ENCODE measurements around the gene UBR4. TPM values are rescaled to one million over a fixed set of nuclear protein-coding genes. Genes with fewer than 3 reads are reported as not detected.
"Not testable (repeated sequence)": the region's sequence is repeated elsewhere in the genome, so short reads cannot be mapped to it uniquely, and the experiment has no call there.

UBR4 gene
- total RNA-seq (2014; rRNA removed; shearing (Covaris generic)): 52.4 and 66.5 TPM in 2 replicates

GRCh38 chr1:19209990-19210771 lies at the start of gene UBR4:
Gene UBR4 (minus strand): TSS chr1:19210266. CDS start chr1:19210248, 18 bp downstream.
- peak; percentile 74 for DNase-seq (ENCODE audit: low spot score)

GRCh38 chr1:19258353-19258752 lies 48.3 kb upstream of the UBR4 start:
- DNase-seq (ENCODE audit: low spot score): no peak

- DNase-seq (ENCODE audit: low spot score): peak; percentile 1
These were observed 47.3 kb upstream of the UBR4 start for GRCh38 chr1:19257178-19257914.

GRCh38 chr1:19256301-19256700 lies 46.2 kb upstream of the UBR4 start:
- DNase-seq (ENCODE audit: low spot score): not testable (repeated sequence)

- DNase-seq (ENCODE audit: low spot score): no peak
These were observed 45.2 kb upstream of the UBR4 start for GRCh38 chr1:19255288-19255687.

DNA sequence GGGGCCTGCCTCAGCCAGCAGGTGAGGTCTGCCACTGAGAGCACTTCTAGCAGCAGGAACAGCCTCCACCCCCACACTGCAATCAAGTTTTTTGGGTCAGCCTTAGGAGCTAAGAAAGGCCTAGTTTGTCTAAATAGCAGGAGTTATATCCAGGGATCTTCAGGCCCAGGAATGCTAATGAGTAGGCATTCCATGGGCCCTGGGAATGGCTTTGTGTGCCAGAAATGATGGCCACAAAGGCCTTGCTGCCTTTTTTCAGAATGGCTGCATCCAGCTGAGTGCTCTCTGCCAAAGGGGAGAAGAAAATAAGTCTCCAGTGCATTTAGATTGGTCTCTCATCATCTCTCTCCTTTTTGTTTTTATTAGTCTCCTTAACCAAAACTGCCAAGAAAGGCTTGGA lies 44.4 kb upstream of the UBR4 start:
- DNase-seq (ENCODE audit: low spot score): no peak

- peak; percentile 50 for DNase-seq (ENCODE audit: low spot score)
These were observed 41.5 kb upstream of the UBR4 start, which contains the start of the genes EMC1 and MRTO4 for GRCh38 chr1:19251305-19252196. Gene EMC1 (minus strand): TSS chr1:19251524. CDS start chr1:19251509, 15 bp downstream. Gene MRTO4 (plus strand): TSS chr1:19251805. CDS start chr1:19251836, 31 bp downstream.

DNA sequence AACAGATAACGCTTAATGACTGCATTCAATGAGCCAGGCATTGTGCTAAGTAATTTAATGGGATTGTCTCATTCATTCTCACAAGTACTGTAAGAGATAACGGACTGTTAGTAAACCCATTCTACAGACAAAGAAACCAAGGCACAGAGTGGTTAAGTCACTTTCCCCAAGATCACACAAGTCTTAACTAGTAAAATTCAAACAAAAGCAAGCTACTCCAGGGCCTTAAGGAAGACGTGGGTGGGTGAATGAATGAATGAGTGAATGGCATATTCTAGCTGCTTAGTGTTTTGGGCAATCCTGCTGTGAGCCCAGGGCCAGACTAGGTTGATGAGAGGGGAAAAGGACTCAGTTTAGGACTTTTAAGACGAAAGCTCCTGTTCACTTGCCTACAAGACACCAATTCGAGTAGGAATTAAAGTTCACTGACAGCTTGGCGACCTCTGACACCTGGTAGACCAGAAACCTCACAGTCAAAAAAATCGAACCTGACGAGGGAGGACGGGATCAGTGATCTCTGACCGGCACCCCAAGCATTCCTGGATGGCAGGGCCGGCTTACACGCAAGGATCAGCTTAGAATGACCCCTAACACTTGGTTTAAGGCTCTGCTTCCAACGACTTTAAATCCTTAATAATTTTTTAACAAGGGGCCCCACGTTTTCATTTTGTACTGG lies 40.7 kb upstream of the UBR4 start:
- DNase-seq (ENCODE audit: low spot score): no peak

DNA sequence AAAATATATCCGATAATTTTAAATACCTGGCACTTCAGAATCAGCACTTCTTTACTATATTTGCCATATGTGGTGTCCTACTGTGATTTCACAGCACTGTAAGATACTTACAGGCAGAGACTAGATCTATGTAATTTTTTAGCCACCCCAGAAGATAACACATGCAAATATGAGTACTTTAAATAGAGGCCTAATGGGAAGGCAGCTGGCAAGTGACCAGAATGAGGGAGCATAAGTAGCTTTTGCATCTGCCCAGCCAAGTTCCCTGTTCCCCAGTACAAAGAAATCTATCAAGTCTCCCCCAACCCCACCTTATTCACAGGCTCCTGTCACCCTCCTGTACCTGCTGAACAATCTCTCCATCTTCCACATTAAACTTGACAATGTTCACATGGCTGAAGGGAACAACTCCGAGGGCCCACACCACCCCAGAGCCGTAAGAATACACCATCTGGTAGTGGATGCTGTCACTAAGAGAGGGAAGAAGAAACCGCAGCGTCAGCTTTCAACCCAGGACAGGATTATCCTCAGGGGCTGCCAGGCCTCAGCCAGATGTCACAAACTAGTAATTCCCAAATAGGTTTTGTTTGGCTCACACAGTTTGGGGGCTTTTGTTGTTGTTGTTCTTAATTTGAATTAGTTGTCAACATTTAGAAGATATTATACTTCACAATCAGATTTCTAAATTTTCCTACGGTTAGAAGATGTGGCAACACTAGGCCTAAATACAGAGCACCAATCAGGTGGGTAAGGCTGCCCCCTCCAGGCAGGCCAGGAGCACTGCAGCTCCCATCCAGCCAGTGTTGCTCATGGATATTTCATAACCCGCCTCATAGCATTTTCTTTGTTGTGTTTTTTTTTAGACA lies 30.8 kb upstream of the UBR4 start:
- peak; percentile 46 for DNase-seq (ENCODE audit: low spot score)

DNA sequence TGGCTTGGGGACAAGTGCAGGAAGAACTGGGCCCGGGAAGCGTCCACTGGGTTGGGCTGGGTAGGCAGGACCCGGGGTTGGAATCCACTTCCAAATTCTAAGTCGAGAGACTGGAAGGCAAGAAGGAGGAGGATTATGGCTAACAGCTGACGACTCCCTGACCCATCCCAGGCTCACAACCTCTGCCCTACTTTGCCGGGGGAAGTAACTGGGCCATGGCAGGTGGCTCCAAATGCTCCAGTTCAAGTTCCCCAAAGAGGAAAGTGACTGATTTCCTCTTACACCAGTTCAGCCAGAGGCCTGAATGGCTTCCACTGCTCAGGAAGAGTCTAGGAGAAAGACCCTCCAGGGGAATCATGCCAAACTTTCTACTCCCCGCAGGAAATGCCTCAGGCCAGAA lies 29.8 kb upstream of the UBR4 start:
- DNase-seq (ENCODE audit: low spot score): no peak

DNA sequence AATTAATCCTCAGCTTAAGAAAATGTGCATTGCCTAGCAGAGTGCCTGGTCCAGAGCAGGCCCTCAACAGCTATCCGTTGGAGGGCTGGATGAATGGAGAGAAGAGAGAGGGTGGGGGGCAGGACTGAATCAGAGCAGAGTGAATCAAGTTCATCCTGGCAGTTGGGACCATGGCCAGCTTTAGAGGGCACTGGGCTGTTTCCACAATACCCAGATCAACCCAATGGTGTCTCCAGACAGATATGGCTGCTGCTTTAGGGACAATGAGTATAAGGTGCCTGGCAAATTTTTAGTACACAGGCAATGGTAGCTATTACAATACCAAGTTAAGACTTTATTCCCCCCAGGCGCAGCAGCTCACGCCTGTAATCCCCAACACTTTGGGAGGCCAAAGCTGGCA lies 24.2 kb upstream of the UBR4 start:
- DNase-seq (ENCODE audit: low spot score): no peak

GRCh38 chr1:19232524-19232846 lies 22.4 kb upstream of the UBR4 start:
- no peak for DNase-seq (ENCODE audit: low spot score)

DNA sequence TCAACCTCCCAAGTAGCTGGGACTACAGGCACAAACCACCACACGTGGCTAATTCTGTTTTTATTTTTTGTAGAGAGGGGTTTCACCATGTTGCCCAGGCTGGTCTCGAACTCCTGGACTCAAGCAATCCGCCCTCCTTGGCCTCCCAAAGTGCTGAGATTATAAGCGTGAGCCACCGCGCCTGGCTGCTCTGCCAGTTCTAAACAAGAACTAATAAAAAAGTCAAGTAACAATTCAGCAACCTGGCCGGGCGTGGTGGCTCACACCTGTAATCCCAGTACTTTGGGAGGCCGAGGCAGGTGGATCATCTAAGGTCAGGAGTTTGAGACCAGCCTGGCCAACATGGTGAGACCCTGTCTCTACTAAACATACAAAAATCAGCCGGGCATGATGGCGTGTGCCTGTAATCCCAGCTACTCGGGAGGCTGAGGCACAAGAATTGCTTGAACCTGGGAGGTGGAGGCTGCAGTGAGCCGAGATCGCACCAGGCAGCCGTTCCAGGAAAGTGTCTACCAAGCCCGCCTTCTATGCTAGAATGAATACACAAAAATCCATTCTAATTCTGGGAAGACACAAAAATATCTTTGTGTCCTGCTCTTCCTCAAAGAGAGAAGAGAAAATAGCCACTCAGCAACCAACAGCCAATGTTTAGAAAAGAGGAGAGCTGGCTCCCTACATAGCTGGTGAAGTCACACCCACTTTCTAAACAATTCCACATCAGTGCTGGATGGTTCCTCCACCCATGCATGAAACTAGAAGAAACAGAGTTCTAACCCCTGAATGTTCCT lies 21.9 kb upstream of the UBR4 start:
- not testable (repeated sequence) for DNase-seq (ENCODE audit: low spot score)

- no peak for DNase-seq (ENCODE audit: low spot score)
These were observed 19.8 kb upstream of the UBR4 start for GRCh38 chr1:19229828-19230325.

GRCh38 chr1:19229229-19229628 lies 19.2 kb upstream of the UBR4 start:
- DNase-seq (ENCODE audit: low spot score): no peak

- peak; percentile 37 for DNase-seq (ENCODE audit: low spot score)
These were observed 13.1 kb upstream of the UBR4 start for GRCh38 chr1:19222979-19223824.

DNA sequence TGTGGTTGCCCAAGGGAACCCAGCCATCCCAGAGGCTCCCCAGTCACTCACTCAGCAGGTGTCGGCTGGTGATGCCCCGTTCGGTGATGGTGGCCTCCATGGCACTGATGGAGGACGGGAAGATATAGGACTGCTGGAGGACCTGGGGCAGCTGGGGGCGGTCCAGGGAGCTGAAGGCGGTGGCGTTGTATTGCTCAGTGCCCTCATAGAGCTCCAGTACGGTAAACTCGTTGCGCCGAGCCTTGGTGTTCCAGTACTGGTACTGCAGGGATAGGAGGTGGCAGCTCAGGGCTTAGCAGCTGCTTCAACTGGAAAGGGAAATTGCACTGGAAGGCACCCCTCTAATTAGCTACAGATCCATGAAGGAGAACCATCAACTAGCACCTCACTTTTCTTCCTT lies 12.5 kb upstream of the UBR4 start:
- no peak for DNase-seq (ENCODE audit: low spot score)

DNA sequence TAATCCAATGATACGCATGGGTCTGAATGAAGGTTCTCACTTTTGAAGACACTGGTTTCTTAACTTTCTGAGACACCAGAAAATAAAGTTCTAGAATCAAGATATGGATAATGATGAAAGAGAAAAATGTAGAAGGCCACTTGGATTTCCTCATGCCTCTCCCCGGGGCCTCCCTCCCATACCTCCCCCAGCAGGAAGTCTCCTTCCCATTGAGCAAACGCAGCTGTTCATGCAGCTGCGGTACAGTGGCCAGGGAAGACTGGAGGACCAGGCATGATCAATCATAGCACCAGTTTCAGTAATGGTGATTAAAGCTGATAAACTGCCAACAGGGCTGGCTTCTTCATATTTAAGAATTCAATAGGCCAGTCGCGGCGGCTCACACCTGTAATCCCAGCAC lies 10.9 kb upstream of the UBR4 start:
- DNase-seq (ENCODE audit: low spot score): no peak

Measured in A172 (cell line).